Neuronal stem cell (in vitro differentiated cells): Measurements from ENCODE around the gene HECTD3.

Experiments used
- DNase-seq: peaks from one replicate; pipeline ENCODE4 v3.0.0-alpha.2; 2013; ENCODE audit warnings: low spot score
- H2AFZ ChIP-seq: one replicate; pipeline ENCODE4 v1.6.1; 2013; ENCODE audit warnings: mild to moderate bottlenecking, low read length, inconsistent platforms
- H2AK5ac ChIP-seq: 2 replicates; pipeline ENCODE4 v1.6.1; 2013; ENCODE audit warnings: low read depth, mild to moderate bottlenecking, inconsistent platforms, low read length, moderate library complexity, mixed read lengths
- H2BK120ac ChIP-seq: 2 replicates; pipeline ENCODE4 v1.6.1; 2013; ENCODE audit warnings: low read depth, mild to moderate bottlenecking, inconsistent platforms, low read length, moderate library complexity, mixed read lengths
- H2BK12ac ChIP-seq: one replicate; pipeline ENCODE4 v1.6.1; 2013; ENCODE audit warnings: low read length, inconsistent platforms
- H2BK15ac ChIP-seq: 2 replicates; pipeline ENCODE4 v1.6.1; 2013; ENCODE audit warnings: mild to moderate bottlenecking, low read length, inconsistent platforms, mixed read lengths
- H2BK5ac ChIP-seq: one replicate; pipeline ENCODE4 v1.6.1; 2013; ENCODE audit warnings: inconsistent platforms, mild to moderate bottlenecking, low read length, moderate library complexity
- H3K14ac ChIP-seq: one replicate; pipeline ENCODE4 v1.6.1; 2013; ENCODE audit warnings: low read length, inconsistent platforms
- H3K18ac ChIP-seq: 2 replicates; pipeline ENCODE4 v1.6.1; 2013; ENCODE audit warnings: low read length, inconsistent platforms
- H3K23ac ChIP-seq: 2 replicates; pipeline ENCODE4 v1.6.1; 2013; ENCODE audit warnings: low read depth, mild to moderate bottlenecking, mixed read lengths, low read length, inconsistent platforms; ENCODE audit not compliant: poor library complexity
- H3K27ac ChIP-seq: replicated peaks from 3 replicates; pipeline ENCODE4 v1.5.1; 2013; ENCODE audit warnings: low read length, inconsistent platforms
- H3K27me3 ChIP-seq, 3 experiments: 2 replicates each; pipeline ENCODE4 v1.6.1; 2013; ENCODE audit warnings: low read length in 3 of 3, mild to moderate bottlenecking in 2 of 3, inconsistent platforms in 1 of 3, low read depth in 1 of 3, mixed read lengths in 1 of 3, moderate library complexity in 1 of 3; ENCODE audit not compliant: control insufficient read depth in 3 of 3, insufficient read depth in 3 of 3
- H3K36me3 ChIP-seq, 2 donors: replicated peaks in 1 of 2; 2 replicates each; pipeline ENCODE4 v1.6.1; 2013; ENCODE audit warnings: low read length in 2 of 2; ENCODE audit not compliant: control insufficient read depth in 2 of 2, insufficient read depth in 2 of 2
- H3K4ac ChIP-seq: 2 replicates; pipeline ENCODE4 v1.6.1; 2013; ENCODE audit warnings: inconsistent platforms, mild to moderate bottlenecking, low read length, moderate library complexity
- H3K4me1 ChIP-seq, 2 donors: 1 replicate in 1 of 2; 2 replicates in 1 of 2; pipeline ENCODE4 v1.6.1; 2013; ENCODE audit warnings: low read length in 2 of 2, low read depth in 1 of 2; ENCODE audit not compliant: control insufficient read depth in 2 of 2, insufficient read depth in 1 of 2
- H3K4me2 ChIP-seq: one replicate; pipeline ENCODE4 v1.6.1; 2013; ENCODE audit warnings: mild to moderate bottlenecking, low read length, inconsistent platforms; ENCODE audit not compliant: insufficient read depth, poor library complexity, severe bottlenecking
- H3K4me3 ChIP-seq, 2 donors: 2 replicates each; pipeline ENCODE4 v1.5.1; 2013; ENCODE audit warnings: low read length in 2 of 2, mild to moderate bottlenecking in 2 of 2, inconsistent platforms in 1 of 2, moderate library complexity in 1 of 2
- H3K79me1 ChIP-seq: one replicate; pipeline ENCODE4 v1.6.1; 2013; ENCODE audit warnings: low read depth, mild to moderate bottlenecking, inconsistent platforms, low read length, moderate library complexity
- H3K9ac ChIP-seq: one replicate; pipeline ENCODE4 v1.6.1; 2013; ENCODE audit warnings: mild to moderate bottlenecking, low read depth, low read length, inconsistent platforms; ENCODE audit not compliant: poor library complexity
- H3K9me3 ChIP-seq, 2 donors: replicated peaks in 1 of 2; 2 replicates each; pipeline versions ENCODE3 to v1.6.1; 2013; ENCODE audit warnings: low read length in 2 of 2, mild to moderate bottlenecking in 2 of 2, inconsistent platforms in 1 of 2, low read depth in 1 of 2, mixed read lengths in 1 of 2, moderate library complexity in 1 of 2; ENCODE audit not compliant: control insufficient read depth in 2 of 2, insufficient read depth in 1 of 2
- H4K8ac ChIP-seq: one replicate; pipeline ENCODE4 v1.6.1; 2013; ENCODE audit warnings: low read depth, mild to moderate bottlenecking, inconsistent platforms, low read length, moderate library complexity
- H4K91ac ChIP-seq: one replicate; pipeline ENCODE4 v1.6.1; 2013; ENCODE audit warnings: low read length, low read depth, mild to moderate bottlenecking, inconsistent platforms; ENCODE audit not compliant: poor library complexity
- WGBS, 2 donors: extraction: QIAGEN DNeasy Blood & Tissue Kit; methylation state at CpG; one replicate each; pipeline ENCODE4 v1.1.7; 2013; ENCODE audit warnings: missing lambda C conversion rate in 2 of 2, mixed read lengths in 1 of 2; ENCODE audit not compliant: insufficient read length in 2 of 2, insufficient replicate concordance in 1 of 2; ENCODE audit errors: extremely low coverage in 2 of 2; 5-methylcytosine and 5-hydroxymethylcytosine counted together

HECTD3 gene

DNA sequence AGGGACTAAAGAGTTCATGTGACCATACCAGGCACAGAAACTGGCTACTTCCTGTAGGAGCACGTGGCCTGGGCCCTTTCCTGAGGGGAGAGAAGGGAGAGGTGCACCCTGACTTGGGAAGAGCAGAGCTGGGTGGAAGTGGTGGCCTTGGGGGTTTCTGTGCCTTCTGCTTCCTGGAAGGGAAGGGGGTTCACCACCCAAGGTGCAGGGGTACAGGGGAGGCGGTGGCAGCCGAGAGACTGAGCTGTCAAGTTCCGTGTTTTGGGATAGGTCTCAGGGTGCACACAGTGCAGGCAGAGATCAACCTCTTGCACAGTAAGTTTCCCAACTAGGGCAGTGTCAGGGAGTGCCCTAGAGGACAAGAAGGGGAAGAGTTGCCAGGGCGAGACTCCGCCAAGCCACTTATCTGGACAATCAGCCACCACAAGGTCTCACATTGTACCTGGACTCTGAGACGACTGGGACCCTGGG lies 10.1 kb downstream of the HECTD3 start:
- Histone ChIP-seq H3K4me1 (no peaks in the 10 kb centered on the region), H3K4ac (no peak overlapping the region), H3K18ac (peak overlapping the region; percentile 28), H2BK12ac (no peak overlapping the region), H3K9me3 (no peaks in the 10 kb centered on the region), H3K23ac (no peak overlapping the region), H2BK5ac (no peak overlapping the region), H3K9ac (no peak overlapping the region), H3K27ac (no peak overlapping the region), H3K4me2 (no peak overlapping the region), H3K27me3 (no peaks in the 10 kb centered on the region), H4K91ac (no peak overlapping the region), H2BK15ac (no peak overlapping the region), H3K36me3 (peaks cover 26 to 43% of the 10 kb centered on the region in 2 donors), H2BK120ac (no peak overlapping the region), H3K4me3 (no peak overlapping the region), H2AK5ac (no peak overlapping the region), H3K14ac (no peak overlapping the region), H4K8ac (no peak overlapping the region), H3K79me1 (no peaks in the 10 kb centered on the region), H2AFZ (no peak overlapping the region)
- no CpG with 5 or more reads among the region's 7 CpGs for WGBS, 2 donors
- DNase-seq = no peak

DNA sequence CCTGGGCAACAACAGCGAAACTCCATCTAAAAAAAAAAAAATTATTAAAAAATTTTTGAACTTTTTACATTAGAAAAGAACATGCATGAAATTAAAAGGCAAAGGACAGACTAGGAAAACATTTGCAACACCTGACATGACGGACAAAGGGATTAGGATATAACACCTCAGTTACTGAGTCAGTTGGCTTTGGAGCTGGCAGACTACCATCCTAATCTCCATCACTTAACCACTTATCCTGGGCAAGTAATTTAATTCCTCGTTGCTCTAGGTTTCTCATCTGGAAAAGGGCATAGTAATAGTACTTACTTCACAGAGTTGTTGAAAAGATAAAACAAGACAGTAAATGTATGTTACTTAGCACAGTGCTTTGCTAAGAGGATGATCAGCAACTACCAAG lies 11.9 kb downstream of the HECTD3 start:
- H2AFZ ChIP-seq = no peak overlapping the region
- H2BK120ac ChIP-seq = no peak overlapping the region
- no peak overlapping the region for H3K18ac ChIP-seq
- no peak overlapping the region for H3K14ac ChIP-seq
- H3K9ac ChIP-seq = no peak overlapping the region
- no peak overlapping the region for H4K91ac ChIP-seq
- no peaks in the 10 kb centered on the region for H3K27me3 ChIP-seq
- no peak for DNase-seq
- no peak overlapping the region for H3K4me2 ChIP-seq
- H2AK5ac ChIP-seq = no peak overlapping the region
- H4K8ac ChIP-seq = no peak overlapping the region
- H3K36me3 ChIP-seq = peaks cover 13 to 25% of the 10 kb centered on the region in 2 donors
- H2BK15ac ChIP-seq = no peak overlapping the region
- H2BK12ac ChIP-seq = no peak overlapping the region
- no peak overlapping the region for H3K4me3 ChIP-seq
- H3K9me3 ChIP-seq = no peaks in the 10 kb centered on the region
- WGBS, 2 donors = no CpG with 5 or more reads among the region's 3 CpGs
- no peak overlapping the region for H3K27ac ChIP-seq
- no peak overlapping the region for H3K23ac ChIP-seq
- H3K79me1 ChIP-seq = no peaks in the 10 kb centered on the region
- no peaks in the 10 kb centered on the region for H3K4me1 ChIP-seq
- no peak overlapping the region for H2BK5ac ChIP-seq
- H3K4ac ChIP-seq = no peak overlapping the region

DNA sequence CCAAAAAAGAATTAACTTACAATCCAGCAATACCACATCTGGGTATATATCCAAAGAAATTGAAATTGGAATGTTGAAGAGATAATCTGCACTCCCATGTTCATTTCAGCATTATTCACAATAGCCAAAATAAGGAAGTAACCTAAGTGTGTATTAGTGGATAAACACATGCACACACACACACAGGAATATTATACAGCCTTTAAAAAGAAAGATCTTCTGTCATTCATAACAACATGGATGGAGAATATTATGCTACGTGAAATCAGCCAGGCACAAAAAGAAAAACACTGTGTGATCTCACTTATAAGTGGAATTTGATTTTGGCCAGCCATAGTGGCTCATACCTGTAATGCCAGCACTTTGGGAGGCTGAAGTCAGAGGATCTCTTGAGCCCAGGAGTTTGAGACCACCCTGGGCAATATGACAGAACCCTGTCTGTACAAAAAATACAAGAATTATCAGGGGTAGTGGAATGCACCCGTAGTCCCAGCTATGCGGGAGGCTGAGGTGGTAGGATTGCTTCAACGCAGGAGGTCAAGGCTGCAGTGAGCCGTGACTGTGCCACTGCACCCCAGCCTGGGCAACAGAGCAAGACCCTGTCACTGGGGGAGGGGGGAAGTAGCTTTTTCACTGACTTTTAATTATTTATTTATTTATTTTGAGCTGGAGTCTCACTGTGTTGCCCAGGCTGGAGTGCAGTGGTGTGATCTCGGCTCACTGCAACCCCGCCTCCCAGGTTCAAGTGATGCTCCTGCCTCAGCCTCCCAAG lies 15.5 kb downstream of the HECTD3 start:
- Histone ChIP-seq H2BK5ac (no peak overlapping the region), H2AFZ (no peak overlapping the region), H3K4me2 (no peak overlapping the region)

DNA sequence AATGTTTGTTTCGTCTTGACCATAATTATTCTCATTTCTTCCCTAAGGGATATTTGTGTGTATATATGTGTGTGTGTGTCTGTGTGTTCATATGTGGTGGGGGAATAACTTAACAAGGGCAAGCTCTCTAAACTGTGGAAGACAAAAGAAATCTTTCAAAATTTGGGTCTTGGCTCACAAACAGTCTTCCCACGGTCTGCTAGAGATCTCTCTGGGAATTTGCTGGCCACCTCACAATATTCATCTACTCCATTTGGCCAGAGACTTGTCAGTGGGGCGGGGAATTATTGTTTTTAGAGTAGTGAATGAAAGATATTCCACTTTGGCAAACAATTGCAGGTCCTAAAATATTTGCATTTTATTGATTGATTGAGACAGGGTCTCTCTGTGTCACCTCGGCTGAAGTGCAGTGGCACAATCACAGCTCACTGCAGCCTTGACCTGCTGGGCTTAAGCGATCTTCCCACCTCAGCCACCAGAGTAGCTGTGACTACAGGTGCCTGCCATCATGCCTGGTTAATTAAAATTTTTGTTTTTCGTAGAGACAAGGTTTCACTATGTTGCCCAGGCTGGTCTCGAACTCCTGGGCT lies 16.7 kb downstream of the HECTD3 start:
- no peaks in the 10 kb centered on the region for H3K36me3 ChIP-seq
- H2BK12ac ChIP-seq = no peak overlapping the region
- no peak overlapping the region for H3K4me3 ChIP-seq
- no peak overlapping the region for H3K18ac ChIP-seq
- no peaks in the 10 kb centered on the region for H3K4me1 ChIP-seq
- H3K9ac ChIP-seq = no peak overlapping the region
- no peak for DNase-seq
- H2BK120ac ChIP-seq = no peak overlapping the region
- H3K23ac ChIP-seq = no peak overlapping the region
- H3K4ac ChIP-seq = no peak overlapping the region
- H3K27ac ChIP-seq = no peak overlapping the region
- no peak overlapping the region for H2BK5ac ChIP-seq
- no peak overlapping the region for H2AK5ac ChIP-seq
- H3K79me1 ChIP-seq = no peaks in the 10 kb centered on the region
- H4K8ac ChIP-seq = no peak overlapping the region
- no CpG with 5 or more reads among the region's 7 CpGs for WGBS, 2 donors
- no peak overlapping the region for H2AFZ ChIP-seq
- H2BK15ac ChIP-seq = no peak overlapping the region
- no peak overlapping the region for H4K91ac ChIP-seq
- no peaks in the 10 kb centered on the region for H3K27me3 ChIP-seq
- no peaks in the 10 kb centered on the region for H3K9me3 ChIP-seq
- no peak overlapping the region for H3K14ac ChIP-seq
- no peak overlapping the region for H3K4me2 ChIP-seq

More for the DNA sequence above, 15.5 kb downstream of the HECTD3 start:
- no peaks in the 10 kb centered on the region for H3K79me1 ChIP-seq
- no peak overlapping the region for H3K9ac ChIP-seq
- no peak overlapping the region for H3K4me3 ChIP-seq
- no peaks in the 10 kb centered on the region for H3K4me1 ChIP-seq
- no peak overlapping the region for H3K4ac ChIP-seq
- no peak overlapping the region for H2AK5ac ChIP-seq
- no peak overlapping the region for H3K18ac ChIP-seq
- H3K27me3 ChIP-seq = no peaks in the 10 kb centered on the region
- no peak overlapping the region for H3K23ac ChIP-seq
- no peak overlapping the region for H2BK15ac ChIP-seq
- H3K9me3 ChIP-seq = no peaks in the 10 kb centered on the region
- H2BK120ac ChIP-seq = no peak overlapping the region
- WGBS, 2 donors = no CpG with 5 or more reads among the region's 7 CpGs
- no peaks in the 10 kb centered on the region for H3K36me3 ChIP-seq
- no peak overlapping the region for H3K14ac ChIP-seq
- DNase-seq = no peak
- no peak overlapping the region for H2BK12ac ChIP-seq
- H4K91ac ChIP-seq = no peak overlapping the region
- H3K27ac ChIP-seq = no peak overlapping the region
- H4K8ac ChIP-seq = no peak overlapping the region
